H1 (cell line): ENCODE measurements around the gene RXFP4. TPM values are rescaled to one million over a fixed set of nuclear protein-coding genes. Genes with fewer than 3 reads are reported as not detected.

Experiments
- BACH1 ChIP-seq: IDR thresholded peaks from 2 replicates; pipeline ENCODE4 v1.6.1; 2012; ENCODE audit warnings: low read length, improper control_type of control experiment
- BCL11A ChIP-seq, 2 experiments: IDR thresholded peaks; one replicate each; pipeline ENCODE4 v1.6.1; 2011; ENCODE audit warnings: low read depth in 2 of 2, low read length in 2 of 2, mild to moderate bottlenecking in 2 of 2
- HDAC2 ChIP-seq, 2 experiments: fragments of 300-600 bp in 1 of 2; sonication (generic) in 1 of 2; IDR thresholded peaks; 2 replicates each; pipeline ENCODE4 v1.6.1; 2011 to 2012; ENCODE audit warnings: low read depth in 2 of 2, low read length in 2 of 2, mild to moderate bottlenecking in 2 of 2, moderate library complexity in 2 of 2, borderline replicate concordance in 1 of 2, inconsistent platforms in 1 of 2
- HDAC6 ChIP-seq: IDR thresholded peaks from one replicate; pipeline ENCODE4 v1.7.1; 2012; ENCODE audit warnings: low read depth, mild to moderate bottlenecking, inconsistent platforms, low read length, moderate library complexity
- NANOG ChIP-seq: IDR thresholded peaks from 2 replicates; pipeline ENCODE4 v1.6.1; 2011; ENCODE audit warnings: low read length, low read depth, mild to moderate bottlenecking, inconsistent platforms; ENCODE audit not compliant: insufficient read depth, poor library complexity, severe bottlenecking
- PHF8 ChIP-seq: fragments of 200-600 bp; sonication (generic); conservative IDR thresholded peaks from 2 replicates; pipeline ENCODE4 v1.7.1; 2012; ENCODE audit warnings: low read depth, mild to moderate bottlenecking, inconsistent platforms, low read length, moderate library complexity
- RFX5 ChIP-seq: IDR thresholded peaks from 2 replicates; pipeline ENCODE4 v1.6.1; 2011; ENCODE audit warnings: low read depth, low read length, improper control_type of control experiment, borderline replicate concordance
- SP2 ChIP-seq: IDR thresholded peaks from 2 replicates; pipeline ENCODE4 v1.6.1; 2012; ENCODE audit warnings: mild to moderate bottlenecking, low read length, inconsistent platforms
- TAF1 ChIP-seq: IDR thresholded peaks from 2 replicates; pipeline ENCODE4 v1.6.1; 2011; ENCODE audit warnings: mild to moderate bottlenecking, low read depth, low read length
- polyA plus RNA-seq, 7 experiments: library from polyadenylated mRNA; depleted of rRNA in 3 of 7; stranded (reverse) in 5 of 7; unstranded in 2 of 7; fragments of >200 nt in 5 of 7; fragments of 200-250 nt in 2 of 7; gene quantifications; 1 replicate in 5 of 7; 2 replicates in 1 of 7; 4 replicates in 1 of 7; pipeline versions ENCODE4 v1.2.1 to v1.2.3, GENCODE V29; 2011 to 2013; ENCODE audit warnings: missing spikeins in 2 of 7, mixed read lengths in 2 of 7
- total RNA-seq: library from RNA; stranded (reverse); fragmentation: NEBNext Ultra II Directional; extraction: Animal tissue kit (Norgen Biotek cat#: 25700); gene quantifications from 2 replicates; pipeline ENCODE4 v1.2.1, GENCODE V29; 2021

The RXFP4 gene
- total and polyA plus RNA-seq, 2 of the 8 experiments (the other 6 are each of a cell fraction or from before 2014, with no cell fraction given) = not detected

DNA sequence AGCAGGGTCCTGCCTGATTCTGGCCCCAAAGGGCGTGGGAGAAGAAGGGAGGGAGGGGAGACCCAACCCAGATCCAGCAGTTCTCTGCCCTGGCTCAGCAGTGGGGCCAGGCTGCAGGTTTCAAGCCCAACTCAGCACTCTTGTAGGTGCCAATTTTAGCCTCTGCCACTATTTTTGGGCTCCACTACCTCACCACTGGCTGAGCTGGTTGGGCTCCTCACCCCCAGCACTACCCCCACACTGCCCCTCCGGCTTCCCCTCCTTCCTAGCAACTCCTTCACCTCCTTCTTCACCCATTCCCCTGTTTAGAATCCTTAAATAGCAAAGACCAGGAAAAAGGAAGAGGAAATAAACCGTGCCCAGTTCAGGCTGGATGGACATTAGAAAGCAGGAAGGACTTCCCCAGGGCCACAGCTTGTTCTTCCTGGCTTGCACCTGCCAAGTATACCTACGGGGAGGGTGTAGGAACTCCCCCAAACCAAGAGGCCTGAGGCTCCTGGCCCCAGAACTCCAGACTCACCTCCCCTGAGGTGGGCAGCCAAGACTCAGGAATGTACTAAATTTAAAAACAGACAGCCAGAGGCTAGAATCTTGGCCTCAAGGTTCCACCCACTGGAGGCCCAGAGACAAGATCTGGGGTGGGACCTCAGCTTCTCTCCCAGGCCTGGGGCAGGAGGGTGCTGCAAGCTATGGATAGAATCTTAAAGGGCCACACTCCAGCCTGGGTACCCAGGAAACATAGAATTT, 38.3 kb downstream of the RXFP4 start (continued):
- TF ChIP-seq SP2 (no peak), HDAC2 (IDR thresholded peaks at IDR 0.05; ENCODE audit: borderline replicate concordance in 1 of 2, low read depth in 2 of 2, low read length in 2 of 2) (no peak), TAF1 (no peak), RFX5 (no peak), BCL11A (IDR thresholded peaks at IDR 0.05; ENCODE audit: low read depth in 2 of 2, low read length in 2 of 2) (no peak), NANOG (no peak), BACH1 (no peak), PHF8 (no peak), HDAC6 (no peak)
- TF ChIP-seq, all 59 proteins: peak for 0
